ENCODE data around the gene KLF17. TPM values are rescaled to one million over a fixed set of nuclear protein-coding genes. Genes with fewer than 3 reads are reported as not detected.

The KLF17 gene
- total and polyA plus RNA-seq, 2 donors from 2014 or later = not detected

DNA sequence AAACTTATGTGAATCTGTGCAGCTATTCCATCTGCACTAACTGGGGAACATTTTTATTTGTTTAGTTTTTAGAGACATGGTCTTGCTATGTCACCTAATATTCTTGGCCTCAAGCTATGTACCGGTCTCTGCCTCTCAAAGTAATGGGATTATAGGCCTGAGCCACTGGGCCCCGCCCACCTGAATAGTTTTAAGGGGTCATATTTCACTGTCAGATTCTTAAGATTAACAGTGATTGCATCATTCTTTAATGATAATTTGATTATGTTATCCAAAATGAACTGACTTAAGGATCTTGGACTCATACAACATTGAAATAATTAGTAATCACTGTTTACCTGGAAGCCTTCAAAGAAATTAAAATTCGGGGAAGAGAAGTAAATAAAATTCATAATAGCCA, 35.4 kb downstream of the KLF17 start:
- Histone ChIP-seq H3K27ac (ENCODE audit: low read depth in 2 of 2, low read length in 2 of 2) (no peak overlapping the region), H3K4me3 (ENCODE audit: low read length in 3 of 3) (no peak overlapping the region), H3K4me1 (ENCODE audit: control insufficient read depth in 2 of 3, insufficient read depth in 2 of 3, low read depth in 1 of 3, low read length in 3 of 3) (no peaks in the 10 kb centered on the region), H3K9me3 (ENCODE audit: control insufficient read depth in 2 of 3, insufficient read depth in 1 of 3, low read length in 3 of 3) (no peaks in the 10 kb centered on the region), H3K27me3 (ENCODE audit: control insufficient read depth, insufficient read depth, low read length) (no peaks in the 10 kb centered on the region), H3K9ac (ENCODE audit: low read length in 3 of 3) (no peak overlapping the region), H3K36me3 (ENCODE audit: control insufficient read depth in 2 of 3, insufficient read depth in 3 of 3, low read length in 3 of 3) (no peaks in the 10 kb centered on the region)
- FAIRE-seq (no peak), DNase-seq (no peak)
- intact Hi-C loops (cut with DNase I) = no loop called here
- TF ChIP-seq, protein P1, sequence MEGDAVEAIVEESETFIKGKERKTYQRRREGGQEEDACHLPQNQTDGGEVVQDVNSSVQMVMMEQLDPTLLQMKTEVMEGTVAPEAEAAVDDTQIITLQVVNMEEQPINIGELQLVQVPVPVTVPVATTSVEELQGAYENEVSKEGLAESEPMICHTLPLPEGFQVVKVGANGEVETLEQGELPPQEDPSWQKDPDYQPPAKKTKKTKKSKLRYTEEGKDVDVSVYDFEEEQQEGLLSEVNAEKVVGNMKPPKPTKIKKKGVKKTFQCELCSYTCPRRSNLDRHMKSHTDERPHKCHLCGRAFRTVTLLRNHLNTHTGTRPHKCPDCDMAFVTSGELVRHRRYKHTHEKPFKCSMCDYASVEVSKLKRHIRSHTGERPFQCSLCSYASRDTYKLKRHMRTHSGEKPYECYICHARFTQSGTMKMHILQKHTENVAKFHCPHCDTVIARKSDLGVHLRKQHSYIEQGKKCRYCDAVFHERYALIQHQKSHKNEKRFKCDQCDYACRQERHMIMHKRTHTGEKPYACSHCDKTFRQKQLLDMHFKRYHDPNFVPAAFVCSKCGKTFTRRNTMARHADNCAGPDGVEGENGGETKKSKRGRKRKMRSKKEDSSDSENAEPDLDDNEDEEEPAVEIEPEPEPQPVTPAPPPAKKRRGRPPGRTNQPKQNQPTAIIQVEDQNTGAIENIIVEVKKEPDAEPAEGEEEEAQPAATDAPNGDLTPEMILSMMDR (IDR thresholded peaks at IDR 0.05; ENCODE audit: borderline replicate concordance, extremely low read depth, insufficient read depth) = no peak

- no peak overlapping the region for H3K4me3 ChIP-seq (ENCODE audit: low read length in 3 of 3)
- no peak overlapping the region for H3K27ac ChIP-seq (ENCODE audit: low read depth in 2 of 2, low read length in 2 of 2)
Observed at GRCh38 chr1:44157903-44158302, 39.3 kb downstream of the KLF17 start.

GRCh38 chr1:44158871-44159270, 40.2 kb downstream of the KLF17 start:
- H3K9ac ChIP-seq (ENCODE audit: low read length in 3 of 3) = no peak overlapping the region
- H3K4me3 ChIP-seq (ENCODE audit: low read length in 3 of 3) = no peak overlapping the region
- FAIRE-seq (no peak), DNase-seq (no peak)
- intact Hi-C loops (cut with DNase I) = no loop called here
- no peaks in the 10 kb centered on the region for H3K27me3 ChIP-seq (ENCODE audit: control insufficient read depth, insufficient read depth, low read length)
- H3K36me3 ChIP-seq (ENCODE audit: control insufficient read depth in 2 of 3, insufficient read depth in 3 of 3, low read length in 3 of 3) = no peaks in the 10 kb centered on the region
- H3K4me1 ChIP-seq (ENCODE audit: control insufficient read depth in 2 of 3, insufficient read depth in 2 of 3, low read depth in 1 of 3, low read length in 3 of 3) = no peaks in the 10 kb centered on the region
- no peak overlapping the region for H3K27ac ChIP-seq (ENCODE audit: low read depth in 2 of 2, low read length in 2 of 2)
- peaks cover 0 to 2% (median 0%) of the 10 kb centered on the region in 3 donors for H3K9me3 ChIP-seq (ENCODE audit: control insufficient read depth in 2 of 3, insufficient read depth in 1 of 3, low read length in 3 of 3)
- TF ChIP-seq, protein P1 (IDR thresholded peaks at IDR 0.05; ENCODE audit: borderline replicate concordance, extremely low read depth, insufficient read depth) = no peak

More at GRCh38 chr1:44157903-44158302, 39.3 kb downstream of the KLF17 start:
- TF ChIP-seq, protein P1 (IDR thresholded peaks at IDR 0.05; ENCODE audit: borderline replicate concordance, extremely low read depth, insufficient read depth) = no peak
- Histone ChIP-seq H3K27me3 (ENCODE audit: control insufficient read depth, insufficient read depth, low read length) (no peaks in the 10 kb centered on the region), H3K4me1 (ENCODE audit: control insufficient read depth in 2 of 3, insufficient read depth in 2 of 3, low read depth in 1 of 3, low read length in 3 of 3) (no peaks in the 10 kb centered on the region), H3K9me3 (ENCODE audit: control insufficient read depth in 2 of 3, insufficient read depth in 1 of 3, low read length in 3 of 3) (peaks cover 0 to 2% (median 0%) of the 10 kb centered on the region in 3 donors), H3K9ac (ENCODE audit: low read length in 3 of 3) (no peak overlapping the region), H3K36me3 (ENCODE audit: control insufficient read depth in 2 of 3, insufficient read depth in 3 of 3, low read length in 3 of 3) (no peaks in the 10 kb centered on the region)
- no peak for DNase-seq
- no peak for FAIRE-seq
- intact Hi-C loops (cut with DNase I) = no loop called here

- DNase-seq (no peak), FAIRE-seq (no peak)
- H3K4me1 ChIP-seq (ENCODE audit: control insufficient read depth in 2 of 3, insufficient read depth in 2 of 3, low read depth in 1 of 3, low read length in 3 of 3) = no peaks in the 10 kb centered on the region
- H3K9ac ChIP-seq (ENCODE audit: low read length in 3 of 3) = no peak overlapping the region
- H3K27ac ChIP-seq (ENCODE audit: low read depth in 2 of 2, low read length in 2 of 2) = no peak overlapping the region
- H3K9me3 ChIP-seq (ENCODE audit: control insufficient read depth in 2 of 3, insufficient read depth in 1 of 3, low read length in 3 of 3) = peaks cover 0 to 2% (median 0%) of the 10 kb centered on the region in 3 donors
- TF ChIP-seq, protein P1 (IDR thresholded peaks at IDR 0.05; ENCODE audit: borderline replicate concordance, extremely low read depth, insufficient read depth) = no peak
- no peaks in the 10 kb centered on the region for H3K27me3 ChIP-seq (ENCODE audit: control insufficient read depth, insufficient read depth, low read length)
- H3K4me3 ChIP-seq (ENCODE audit: low read length in 3 of 3) = no peak overlapping the region
- H3K36me3 ChIP-seq (ENCODE audit: control insufficient read depth in 2 of 3, insufficient read depth in 3 of 3, low read length in 3 of 3) = no peaks in the 10 kb centered on the region
- intact Hi-C loops (cut with DNase I) = no loop called here
Observed at GRCh38 chr1:44161546-44161945, 42.9 kb downstream of the KLF17 start.
